NCI-H345 treated with DMSO at 0.1 percent for 48 hours (cell line): ENCODE results near the gene DOCK6.

Source experiments
- DNase-seq: peaks from one replicate; lab custom pipeline; 2025; ENCODE audit not compliant: unreplicated experiment; lab: John Stamatoyannopoulos, UW

Gene DOCK6

GRCh38 chr19:11227195-11227886 is 35.0 kb downstream of the DOCK6 start:
- no peak for DNase-seq

DNA sequence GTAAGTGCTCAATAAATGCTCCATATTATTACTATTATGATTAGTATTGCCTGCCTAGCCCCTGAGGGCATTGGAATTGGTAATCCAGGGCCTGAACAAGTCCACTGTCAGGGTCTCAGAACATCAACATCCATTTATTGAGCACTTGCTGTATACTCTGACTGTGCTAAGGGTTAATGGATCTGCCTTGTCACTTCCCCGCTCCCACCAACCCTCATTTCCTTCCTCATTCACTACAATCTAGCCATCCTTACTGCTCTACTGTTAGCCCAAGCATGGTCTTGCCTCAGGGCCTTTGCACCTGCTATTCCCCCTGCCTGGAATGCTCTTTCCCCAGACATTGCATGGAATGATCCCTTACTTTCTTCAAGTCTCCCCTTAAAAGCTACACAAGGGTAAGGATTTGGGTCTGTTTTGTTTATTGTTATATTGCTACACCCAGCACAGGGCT is 35.6 kb downstream of the DOCK6 start:
- no peak for DNase-seq

- no peak for DNase-seq
Observed at GRCh38 chr19:11225815-11226214, 36.5 kb downstream of the DOCK6 start.

GRCh38 chr19:11225172-11225571 is 37.2 kb downstream of the DOCK6 start:
- DNase-seq = no peak

- no peak for DNase-seq
Observed at GRCh38 chr19:11224429-11224828, 37.9 kb downstream of the DOCK6 start.

- DNase-seq = no peak
Observed at GRCh38 chr19:11223200-11223599, 39.1 kb downstream of the DOCK6 start.

GRCh38 chr19:11221082-11221598 is 41.2 kb downstream of the DOCK6 start:
- no peak for DNase-seq

DNA sequence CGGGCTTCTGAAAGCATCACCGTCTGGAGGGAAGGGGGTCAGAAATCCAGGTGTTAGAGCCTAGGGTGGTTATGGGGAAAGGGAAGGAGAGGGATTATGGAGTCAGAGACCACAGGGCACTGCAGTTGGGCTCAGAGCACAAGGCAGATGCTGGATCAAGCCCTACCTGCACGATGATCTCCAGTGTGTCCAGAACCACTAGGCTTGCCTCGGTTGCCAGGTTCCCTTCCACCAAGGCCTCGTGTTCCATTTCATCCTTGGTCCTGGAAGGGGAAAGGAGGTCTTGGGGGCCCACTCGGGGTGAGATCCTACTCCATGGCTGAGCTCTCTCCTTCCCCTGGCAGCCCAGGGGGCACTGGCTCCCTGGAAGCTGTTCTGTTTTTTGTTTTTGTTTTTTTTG is 47.9 kb downstream of the DOCK6 start:
- no peak for DNase-seq

- DNase-seq = no peak
Observed at GRCh38 chr19:11210656-11210928, 51.7 kb downstream of the DOCK6 start.

DNA sequence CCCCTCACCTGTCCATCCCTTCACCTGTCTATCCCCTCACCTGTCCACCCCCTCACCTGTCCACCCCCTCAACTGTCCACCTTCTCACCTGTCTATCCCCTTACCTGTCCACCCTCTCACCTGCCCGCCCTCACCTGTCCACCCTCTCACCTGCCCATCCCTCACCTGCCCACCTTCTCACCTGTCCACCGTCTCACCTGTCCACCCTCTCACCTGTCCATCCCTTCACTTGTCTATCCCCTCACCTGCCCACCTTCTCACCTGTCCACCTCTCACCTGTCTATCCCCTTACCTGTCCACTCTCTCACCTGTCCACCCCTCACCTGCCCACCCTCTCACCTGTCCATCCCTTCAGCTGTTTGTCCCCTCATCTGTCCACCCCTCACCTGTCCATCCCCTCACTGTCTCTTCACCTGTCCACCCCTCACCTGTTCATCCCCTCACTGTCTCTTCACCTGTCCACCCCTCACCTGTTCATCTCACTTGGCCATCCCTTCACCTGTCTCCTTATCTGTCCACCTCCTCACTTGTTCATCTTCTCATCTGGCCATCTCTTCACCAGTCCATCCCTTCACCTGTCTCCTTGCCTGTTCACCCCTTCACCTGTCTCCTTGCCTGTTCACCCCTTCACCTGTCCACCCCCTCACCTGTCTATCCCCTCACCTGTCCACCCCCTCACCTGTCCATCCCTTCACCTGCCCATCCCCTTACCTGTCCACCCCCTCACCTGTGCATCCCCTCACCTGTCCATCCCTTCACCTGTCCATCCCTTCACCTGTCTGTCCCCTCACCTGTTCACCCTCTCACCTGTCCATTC is 52.3 kb downstream of the DOCK6 start:
- DNase-seq = no peak

DNA sequence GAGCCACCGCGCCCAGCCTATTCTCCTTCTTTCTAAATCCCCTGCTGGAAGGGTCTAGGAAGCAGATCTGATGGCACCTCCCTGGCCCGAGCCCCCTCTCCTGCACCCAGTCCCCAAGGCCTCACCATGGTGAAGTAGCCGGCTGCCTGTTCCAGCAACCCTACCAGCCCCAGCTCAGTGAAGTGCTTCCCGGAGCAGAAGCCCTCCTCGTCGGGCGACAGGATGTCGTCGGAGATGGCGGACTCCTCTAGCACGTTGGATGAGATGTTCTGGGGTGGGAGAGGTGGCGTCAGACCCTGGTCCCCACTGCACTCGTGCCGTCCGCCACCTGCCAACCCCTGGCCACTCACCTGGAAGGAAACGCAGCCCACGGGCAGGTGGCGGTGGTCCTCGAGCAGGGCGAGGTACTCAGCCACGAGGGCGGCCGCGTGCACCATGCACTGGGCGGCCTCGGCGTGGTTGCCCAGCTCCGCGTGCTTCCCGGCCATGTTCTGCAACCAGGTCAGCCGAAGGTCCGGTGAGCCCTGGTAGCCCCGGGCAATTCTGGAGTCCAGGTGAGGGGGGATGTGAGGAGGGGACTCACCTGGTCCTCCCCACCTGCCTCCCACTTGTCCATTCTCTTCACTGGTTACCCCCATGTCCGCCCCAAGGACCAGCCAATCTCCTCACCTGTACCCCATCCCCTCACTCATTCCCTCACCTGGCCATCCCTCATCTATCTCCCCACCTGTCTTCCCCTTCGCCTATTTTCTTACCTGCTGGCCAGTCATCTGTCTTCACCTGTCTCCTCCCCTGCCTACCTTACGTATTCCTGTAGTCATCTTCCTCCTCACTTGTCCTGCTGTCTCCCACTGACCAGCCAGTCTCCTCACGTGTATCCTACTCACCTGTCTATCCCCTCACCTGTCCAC is 53.5 kb downstream of the DOCK6 start:
- DNase-seq = no peak

DNA sequence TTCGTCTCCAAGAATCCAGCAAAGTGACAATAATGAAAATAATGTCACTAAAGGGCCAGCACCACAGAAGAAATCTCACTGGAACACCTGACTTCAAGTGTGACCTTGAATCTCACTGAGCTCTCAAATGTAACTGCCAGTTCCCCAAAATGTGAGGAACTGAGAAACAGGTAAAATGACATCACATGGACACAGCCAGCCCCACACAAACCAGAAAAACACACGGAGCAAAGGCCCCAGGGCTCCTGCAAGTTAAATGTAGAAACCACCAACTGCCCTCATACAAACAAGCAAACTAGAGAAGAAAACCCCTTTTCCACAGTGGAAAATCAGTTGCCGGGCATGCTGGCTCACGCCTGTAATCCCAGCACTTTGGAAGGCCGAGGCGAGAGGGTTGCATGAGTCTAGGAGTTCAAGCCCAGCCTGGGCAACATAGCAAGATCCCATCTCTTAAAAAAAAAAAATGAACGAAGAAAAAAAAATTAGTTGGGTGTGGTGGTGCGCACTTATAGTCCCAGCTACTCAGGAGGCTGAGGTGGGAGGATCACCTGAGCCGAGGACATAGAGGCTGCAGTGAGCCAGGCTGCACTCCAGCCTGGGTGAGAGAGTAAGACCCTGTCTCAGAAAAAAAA is 56.3 kb downstream of the DOCK6 start:
- no peak for DNase-seq

DNA sequence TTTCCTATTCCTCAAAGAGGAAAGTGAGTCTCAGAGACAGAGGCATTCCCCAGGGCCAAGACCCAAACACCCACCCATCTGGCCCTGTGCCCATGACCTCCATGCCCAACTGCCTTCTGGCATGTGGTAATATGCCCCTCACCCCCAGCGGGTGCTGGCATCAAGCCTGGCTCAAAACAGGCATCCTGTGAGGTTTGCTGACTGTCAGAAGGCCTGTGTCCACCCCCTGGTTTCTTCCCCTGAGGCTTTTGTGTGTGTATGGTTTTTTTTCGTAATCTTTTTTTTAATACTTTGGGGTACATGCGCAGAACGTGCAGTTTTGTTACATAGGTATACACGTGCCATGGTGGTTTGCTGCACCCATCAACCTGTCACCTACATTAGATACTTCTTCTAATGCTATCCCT is 57.4 kb downstream of the DOCK6 start:
- no peak for DNase-seq

DNA sequence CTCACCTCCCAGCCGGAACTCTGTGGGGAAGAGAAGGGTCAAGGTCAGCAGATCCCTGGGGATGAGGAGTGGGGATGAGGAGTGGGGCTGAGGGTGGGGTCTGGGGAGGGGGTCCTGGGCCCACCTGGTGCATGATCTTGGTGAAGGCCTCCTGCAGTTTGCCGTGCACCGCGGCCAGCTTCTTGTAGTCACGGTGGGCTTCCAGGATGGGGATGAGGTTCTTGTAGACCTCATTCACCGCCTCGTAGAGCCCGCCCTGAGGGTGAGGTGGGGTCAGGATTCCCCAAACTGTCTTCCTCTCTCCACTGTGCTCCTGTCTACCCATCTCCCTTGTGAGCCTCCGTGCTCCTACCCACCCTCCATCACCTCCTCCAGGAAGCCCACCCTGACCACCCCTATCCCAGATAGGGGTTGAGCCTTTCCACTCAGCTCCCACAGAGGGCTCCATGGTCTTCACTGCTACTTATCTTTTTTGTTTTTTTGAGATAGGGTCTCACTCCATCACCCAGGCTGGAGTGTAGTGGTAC is 58.2 kb downstream of the DOCK6 start:
- no peak for DNase-seq

- DNase-seq = no peak
Observed at GRCh38 chr19:11203194-11204075, 58.9 kb downstream of the DOCK6 start.

DNA sequence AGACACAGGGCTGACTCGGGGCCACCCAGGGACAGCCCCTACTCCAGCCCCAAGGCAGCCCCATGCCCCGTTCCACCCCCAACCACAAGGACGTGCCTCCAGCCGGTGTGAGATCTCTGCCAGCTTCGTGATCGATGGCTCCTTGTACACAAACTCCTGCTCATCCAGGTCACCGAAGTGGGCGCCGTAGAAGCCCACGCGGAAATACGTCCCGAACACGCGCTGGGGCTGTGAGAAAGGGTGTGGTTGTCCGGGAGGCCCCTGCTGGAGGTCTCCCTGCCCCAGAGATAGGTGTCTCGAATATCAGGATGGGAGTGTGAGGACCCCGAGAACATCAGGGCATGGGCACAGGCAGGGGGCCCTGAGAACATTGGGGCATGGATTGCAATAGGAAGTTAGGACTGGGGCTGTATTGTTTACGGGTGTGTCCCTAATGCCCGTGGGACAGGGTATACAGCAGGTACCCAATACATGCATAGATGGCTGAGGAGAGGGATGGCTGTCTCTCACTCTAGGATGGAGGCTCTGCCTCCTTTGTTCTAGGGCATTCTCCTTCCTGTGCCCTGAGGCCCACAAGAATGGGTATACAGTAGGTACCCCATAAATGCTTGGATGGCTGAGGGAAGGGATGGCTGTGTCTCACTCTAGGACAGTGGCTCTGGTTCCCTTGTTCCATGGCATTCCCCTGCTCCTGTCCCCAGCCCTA is 59.7 kb downstream of the DOCK6 start:
- no peak for DNase-seq

GRCh38 chr19:11201791-11202190 is 60.5 kb downstream of the DOCK6 start:
- DNase-seq = no peak

GRCh38 chr19:11200931-11201330 is 61.4 kb downstream of the DOCK6 start:
- no peak for DNase-seq

DNA sequence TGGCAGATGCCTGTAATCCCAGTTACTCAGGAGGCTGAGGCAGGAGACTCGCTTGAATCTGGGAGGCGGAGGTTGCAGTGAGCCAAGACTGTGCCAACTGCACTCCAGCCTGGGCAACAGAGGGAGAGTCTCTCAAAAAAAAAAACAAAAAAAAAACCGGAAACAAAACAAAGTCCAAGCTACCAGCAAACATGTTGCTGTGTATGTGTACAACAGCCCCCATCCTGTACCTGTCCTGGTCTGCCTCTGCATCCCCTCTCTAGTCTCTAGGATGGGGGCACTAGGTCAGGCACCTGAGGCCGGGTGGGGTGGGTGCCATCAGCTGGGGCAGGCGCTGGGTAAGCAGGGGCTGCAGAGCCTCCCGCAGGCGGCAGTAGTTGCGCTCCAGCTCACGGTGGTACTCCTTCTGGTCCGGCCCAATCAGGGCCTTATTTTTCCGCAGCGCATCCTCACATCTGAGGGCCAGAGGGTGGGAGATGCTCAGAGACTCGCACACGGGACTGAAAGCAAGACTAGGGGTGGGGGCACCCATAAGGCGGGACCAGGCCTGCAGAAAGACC is 62.2 kb downstream of the DOCK6 start:
- DNase-seq = no peak
